ENCODE data around the gene NUCB2. TPM values are rescaled to one million over a fixed set of nuclear protein-coding genes. Genes with fewer than 3 reads are reported as not detected.

NUCB2 gene
- total RNA-seq, 1 experiment from 2014 or later = 24.3 TPM

Other genes starting within 250 kb of the NUCB2 start
- 775 and 982 TPM in 2 replicates for gene RPS13, start 199.1 kb upstream of the NUCB2 start, total RNA-seq (2014; rRNA removed; shearing (Covaris generic); ENCODE audit: low replicate concordance)
- 12.8 and 21.7 TPM in 2 replicates for gene PIK3C2A, start 68.8 kb upstream of the NUCB2 start, total RNA-seq (2014; rRNA removed; shearing (Covaris generic); ENCODE audit: low replicate concordance)
- 0.17 and 0.20 TPM in 2 replicates for gene NCR3LG1, start 75.1 kb downstream of the NUCB2 start, total RNA-seq (2014; rRNA removed; shearing (Covaris generic); ENCODE audit: low replicate concordance)
- gene KCNJ11, start 111.9 kb downstream of the NUCB2 start, total RNA-seq (2014; rRNA removed; shearing (Covaris generic); ENCODE audit: low replicate concordance) = not detected in 2 replicates
- not detected in 2 replicates for gene ABCC8, start 200.1 kb downstream of the NUCB2 start, total RNA-seq (2014; rRNA removed; shearing (Covaris generic); ENCODE audit: low replicate concordance)

Data from MG63 (cell line).